Hindlimb muscle (tissue), 1 donor: ENCODE results near the gene CUZD1. TPM values are rescaled to one million over a fixed set of nuclear protein-coding genes. Genes with fewer than 3 reads are reported as not detected.

Source experiments
- DNase-seq: peaks from one replicate; pipeline ENCODE4 v3.0.0-alpha.2; 2013
- polyA plus RNA-seq: library from polyadenylated mRNA; unstranded; fragments of 120-200 nt; gene quantifications from one replicate; pipeline ENCODE4 v1.2.1, GENCODE V29; 2013; ENCODE audit not compliant: insufficient read length

The CUZD1 gene
- polyA plus RNA-seq, 1 donor: 1.0 TPM

DNA sequence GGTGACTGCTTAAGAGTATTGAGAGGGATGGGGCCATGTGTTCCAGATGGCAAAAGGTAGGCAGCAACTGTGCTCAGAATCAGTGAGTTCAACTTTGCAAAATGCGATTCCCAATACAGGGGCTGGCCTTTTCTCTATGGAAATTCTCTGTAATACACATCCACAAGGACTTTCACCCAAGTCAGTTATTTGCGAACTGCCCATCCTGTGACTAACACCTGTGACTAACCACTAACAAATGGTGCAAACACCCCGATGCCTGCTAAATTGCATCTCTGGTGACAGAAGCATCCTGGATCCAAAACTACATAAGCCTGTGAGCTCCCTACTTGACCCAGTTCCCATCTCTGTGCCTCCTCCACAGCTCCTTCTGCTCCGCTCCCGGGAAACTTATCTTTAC, 9.0 kb upstream of the CUZD1 start:
- DNase-seq: no peak

DNA sequence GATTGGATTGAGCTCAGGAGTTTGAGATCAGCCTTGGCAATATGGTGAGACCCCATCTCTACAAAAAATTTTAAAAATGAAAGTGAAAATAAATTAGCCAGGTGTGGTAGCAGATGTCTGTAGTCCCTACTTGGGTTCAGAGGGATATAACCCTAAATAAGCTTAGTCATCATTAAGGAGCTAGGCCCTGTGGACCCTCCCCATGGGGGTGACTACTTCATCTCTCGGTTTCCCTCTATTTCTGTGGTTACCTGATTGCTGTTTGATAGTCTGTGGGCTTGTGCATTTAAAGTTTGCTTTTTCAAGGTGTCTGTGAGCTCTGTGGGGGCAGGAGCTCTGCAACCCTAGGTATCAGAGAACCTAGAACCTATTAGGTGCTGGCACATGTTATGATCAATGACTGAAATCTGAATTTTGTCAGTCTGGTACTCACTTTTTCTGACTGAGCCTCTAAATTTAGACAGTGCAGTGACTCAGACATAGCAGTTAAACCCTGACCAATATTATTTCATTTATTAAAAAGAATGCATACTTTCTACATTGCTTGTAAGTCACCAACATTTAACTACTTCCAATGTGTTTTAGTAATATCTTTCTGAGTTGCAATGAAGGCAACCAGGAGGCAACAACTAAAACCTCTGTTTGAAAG, 8.1 kb upstream of the CUZD1 start:
- DNase-seq: no peak

DNA sequence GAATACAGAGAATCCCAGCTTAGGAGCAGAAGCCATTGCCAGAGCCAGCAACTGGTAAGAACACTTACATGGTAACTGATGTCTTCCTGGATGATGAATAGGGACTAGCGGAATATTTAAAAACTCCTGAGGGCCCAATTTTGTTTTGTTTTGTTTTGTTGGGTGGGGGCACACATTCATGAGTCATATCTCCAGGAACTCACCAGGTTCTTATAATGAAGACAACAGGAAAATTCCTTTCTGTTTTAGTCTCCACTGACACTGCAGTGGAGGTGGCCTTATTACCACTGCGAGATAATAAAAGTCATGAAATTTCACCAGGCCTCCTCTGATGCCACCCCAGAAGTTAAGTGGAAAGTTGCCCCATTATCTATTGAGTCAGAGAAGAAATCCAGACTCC, 6.6 kb upstream of the CUZD1 start:
- DNase-seq: no peak

DNA sequence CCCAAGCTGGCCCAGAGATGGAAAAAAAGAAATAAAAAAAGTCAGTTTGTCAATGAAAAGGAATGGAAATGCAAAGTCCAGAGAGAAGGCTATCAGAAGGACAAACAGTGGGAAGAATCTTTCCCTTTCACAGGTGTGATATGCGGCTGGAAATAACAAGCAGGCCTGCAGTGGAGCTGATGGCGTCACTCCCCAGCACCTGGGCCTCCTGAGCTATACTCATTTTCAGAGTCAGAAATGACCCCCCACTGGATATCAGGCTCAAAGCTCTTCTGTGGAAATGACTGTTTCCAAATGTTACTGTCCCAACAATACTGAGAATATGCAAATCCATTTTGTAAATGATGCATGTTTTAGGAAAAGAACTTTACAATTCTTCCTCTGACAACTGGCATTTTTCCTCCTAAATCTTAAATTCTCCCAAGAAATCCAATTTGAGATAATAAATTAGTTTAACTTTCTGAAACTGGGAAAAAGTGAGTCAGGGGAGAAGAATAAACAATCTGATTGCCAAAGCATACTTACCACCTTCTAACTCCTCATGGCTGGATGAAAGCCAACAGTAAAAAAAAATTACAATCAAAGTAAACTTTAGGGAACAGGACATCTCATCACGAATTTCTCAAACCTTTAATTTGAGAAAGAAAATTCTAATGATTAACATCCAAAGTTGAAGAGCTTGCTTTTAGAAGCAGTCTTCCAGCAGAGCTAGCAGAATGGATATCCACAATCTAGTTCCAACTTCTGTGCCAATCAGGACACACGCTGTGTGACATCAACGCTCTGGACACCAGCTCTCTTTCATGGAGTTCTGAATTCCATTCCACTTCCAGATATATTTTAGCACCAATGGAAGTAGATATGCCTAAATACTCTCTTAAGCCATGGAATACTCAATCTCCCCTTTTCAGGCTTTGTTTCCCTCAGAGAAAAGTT, 5.3 kb upstream of the CUZD1 start:
- no peak for DNase-seq

DNA sequence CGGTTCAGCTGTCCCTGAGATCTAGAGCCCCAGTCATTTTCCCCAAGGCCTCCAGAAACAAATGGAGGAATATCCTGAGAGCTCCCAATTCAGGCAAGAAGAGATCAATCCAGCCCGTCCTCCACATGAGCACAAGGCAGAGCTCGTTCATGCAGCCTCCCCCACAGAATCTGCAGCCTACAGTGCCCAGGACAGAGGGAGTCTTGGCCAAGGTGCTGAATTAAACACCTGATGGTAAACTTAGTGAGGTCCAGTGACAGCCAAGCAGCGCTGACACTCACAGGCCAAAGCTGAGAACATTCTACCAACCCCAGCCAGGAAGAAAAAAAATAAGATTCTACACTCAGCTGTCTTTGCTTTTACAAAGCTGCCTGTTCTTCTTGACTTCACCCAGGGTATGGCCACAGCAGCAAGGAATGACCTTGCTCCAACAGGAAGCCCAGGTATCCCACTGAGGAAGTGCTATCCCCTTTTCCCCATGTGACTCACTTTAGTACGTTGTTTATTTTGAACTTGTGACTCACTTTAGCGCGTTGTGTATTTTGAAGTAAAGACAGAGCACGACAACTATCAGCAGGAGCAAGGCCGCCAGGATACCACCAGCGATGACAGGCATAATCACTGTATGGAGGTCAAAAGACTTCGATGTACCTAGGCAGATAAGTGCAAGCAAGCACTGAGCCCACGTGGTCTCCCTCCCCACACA, 4.4 kb upstream of the CUZD1 start:
- DNase-seq: no peak

DNA sequence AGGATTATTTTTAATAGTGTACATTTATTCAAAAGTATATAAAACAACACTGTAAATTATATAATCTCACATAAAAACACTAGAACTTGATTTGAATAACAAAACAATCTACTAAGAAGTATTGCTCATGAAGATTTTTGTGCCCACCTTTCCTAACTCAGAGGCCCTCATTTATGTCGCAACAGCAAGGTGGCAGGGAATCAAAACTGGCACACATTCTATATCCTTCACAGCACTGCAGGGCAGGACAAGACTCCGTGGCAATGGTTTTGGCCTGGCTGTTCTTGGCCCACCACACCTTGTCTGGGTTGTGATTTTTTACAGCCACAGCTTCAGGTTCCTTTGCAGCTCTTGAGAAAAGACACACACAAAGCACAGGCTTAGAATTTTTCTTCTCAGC, 3.4 kb upstream of the CUZD1 start:
- no peak for DNase-seq

DNA sequence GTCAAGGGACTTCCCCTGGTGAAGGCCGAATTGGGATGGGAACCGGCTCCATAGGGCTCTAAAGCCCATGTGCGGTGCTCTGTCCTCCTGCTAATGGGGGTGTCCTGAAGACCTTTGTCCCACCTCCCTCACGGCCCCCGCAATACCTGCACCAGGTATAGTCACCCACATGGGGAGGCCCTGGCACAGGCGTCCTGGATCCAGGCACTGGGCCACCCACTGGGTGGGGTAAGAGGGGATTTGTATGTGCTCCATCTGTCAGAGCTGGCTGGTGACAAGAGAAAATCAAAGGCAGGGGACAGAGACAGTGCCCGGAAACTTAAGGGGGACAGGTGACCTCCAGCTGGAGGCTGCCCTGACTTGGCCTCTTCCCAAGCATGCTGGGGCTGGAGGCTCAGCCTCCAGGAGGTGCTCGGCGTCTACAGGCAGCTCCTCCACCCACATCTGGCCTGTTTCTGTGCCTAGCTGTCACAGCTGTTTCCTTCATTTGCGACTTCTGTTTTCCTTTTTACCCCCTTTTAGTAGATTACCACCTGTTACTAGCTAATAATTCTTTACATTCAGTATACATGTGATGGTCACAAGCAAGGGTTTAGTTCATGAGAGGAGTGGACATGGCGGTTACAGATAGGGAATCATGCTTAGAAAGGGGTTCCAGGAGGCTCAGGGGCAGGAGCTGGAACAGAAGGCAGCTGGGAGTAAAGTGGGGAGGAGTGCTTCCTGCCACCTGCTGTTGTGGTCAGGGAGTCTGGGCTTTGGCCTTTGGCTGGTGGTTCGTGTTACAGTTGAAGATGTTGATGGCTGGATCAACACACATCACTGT, 2.3 kb upstream of the CUZD1 start:
- no peak for DNase-seq

DNA sequence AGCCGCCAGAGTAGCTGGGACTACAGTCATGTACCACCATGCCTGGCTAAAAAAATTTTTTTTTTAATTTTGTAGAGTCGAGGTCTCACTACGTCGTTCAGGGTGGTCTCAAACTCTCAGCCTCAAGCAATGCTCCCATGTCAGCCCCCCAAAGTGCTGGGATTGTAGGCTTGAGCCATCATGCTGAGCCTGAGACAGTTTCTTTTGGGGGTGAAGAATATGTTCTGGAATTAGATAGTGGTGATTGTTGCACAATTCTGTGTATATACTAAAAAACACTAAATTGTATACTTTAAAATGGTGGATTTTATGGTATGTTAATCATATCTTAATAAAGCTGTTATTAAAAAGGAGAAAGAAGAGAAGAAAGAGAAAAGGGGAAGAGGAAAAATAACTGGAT, 1.5 kb downstream of the CUZD1 start:
- DNase-seq: no peak

DNA sequence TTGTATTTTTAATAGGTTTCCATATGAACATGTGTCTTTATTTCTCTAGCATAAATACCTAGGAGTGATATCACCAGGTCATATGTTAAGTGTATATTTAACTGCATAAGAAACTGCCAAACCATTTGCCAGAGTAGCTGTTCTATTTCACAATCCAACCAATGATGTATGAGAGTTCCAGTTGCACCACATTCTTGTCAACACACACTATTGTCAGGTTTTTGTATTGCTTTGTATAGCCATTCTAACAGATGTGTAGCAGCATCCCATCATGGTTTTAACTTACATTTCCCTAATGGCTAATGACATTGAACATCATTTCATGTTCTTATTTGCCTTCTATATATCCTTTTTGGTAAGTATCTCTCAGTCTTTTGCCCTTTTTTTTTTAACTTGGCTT, 4.1 kb downstream of the CUZD1 start:
- DNase-seq: no peak

DNA sequence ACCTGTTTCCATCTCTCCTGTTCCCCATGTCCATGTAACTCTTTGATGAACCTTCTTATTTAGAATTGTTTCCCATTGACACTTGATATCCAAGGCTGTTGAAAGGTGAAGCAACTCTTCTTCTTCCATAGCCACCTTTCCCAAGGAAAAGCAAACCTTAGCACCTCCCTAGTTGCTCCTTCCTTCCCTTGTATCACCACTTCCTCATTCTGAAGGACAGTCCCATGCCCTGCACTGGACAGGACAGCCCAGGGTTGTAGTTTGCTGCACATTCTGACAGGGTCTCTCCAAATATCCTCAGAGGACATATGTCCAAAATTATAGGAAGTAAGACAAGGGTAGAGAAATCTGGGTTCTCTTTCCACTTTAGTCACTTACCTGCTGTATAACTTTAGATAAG, 6.2 kb downstream of the CUZD1 start:
- DNase-seq: no peak

DNA sequence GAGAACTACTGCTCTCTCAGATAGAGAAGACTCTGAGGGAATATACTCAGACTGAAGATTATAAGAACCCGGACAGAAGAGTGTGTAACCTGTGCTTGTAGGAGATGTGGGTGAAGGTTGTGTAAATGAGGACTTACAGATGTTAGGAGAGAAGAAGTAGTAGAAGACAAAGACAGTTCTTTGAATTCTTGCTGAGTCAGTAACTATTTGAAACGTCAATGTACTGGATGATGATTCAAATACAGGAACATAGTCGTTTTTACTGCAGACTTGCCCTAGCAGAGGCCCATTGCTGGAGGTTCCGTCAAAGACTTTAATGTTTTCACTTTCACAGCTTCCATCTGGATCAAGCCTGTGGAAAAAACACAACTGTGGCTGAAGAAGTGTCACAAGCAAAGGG, 6.8 kb downstream of the CUZD1 start:
- no peak for DNase-seq

DNA sequence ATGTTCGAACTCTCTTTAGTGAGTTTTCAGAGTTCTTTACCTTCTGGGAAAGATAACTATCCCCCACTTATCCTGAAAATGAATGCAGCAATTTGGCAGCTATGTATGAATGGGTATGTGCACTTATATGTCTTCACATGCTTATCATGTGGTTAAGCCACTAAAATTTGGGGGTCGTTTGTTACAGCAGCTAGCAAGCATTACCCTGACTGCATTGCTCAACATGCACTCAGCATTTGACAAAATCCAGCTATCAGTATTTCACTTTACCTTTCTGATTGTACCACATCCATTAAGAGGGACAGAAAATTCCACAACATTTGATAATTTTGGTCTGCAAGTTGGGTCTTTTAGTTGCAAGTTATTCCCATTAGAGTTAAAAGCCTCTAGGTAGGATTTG, 9.7 kb downstream of the CUZD1 start:
- DNase-seq: no peak

DNA sequence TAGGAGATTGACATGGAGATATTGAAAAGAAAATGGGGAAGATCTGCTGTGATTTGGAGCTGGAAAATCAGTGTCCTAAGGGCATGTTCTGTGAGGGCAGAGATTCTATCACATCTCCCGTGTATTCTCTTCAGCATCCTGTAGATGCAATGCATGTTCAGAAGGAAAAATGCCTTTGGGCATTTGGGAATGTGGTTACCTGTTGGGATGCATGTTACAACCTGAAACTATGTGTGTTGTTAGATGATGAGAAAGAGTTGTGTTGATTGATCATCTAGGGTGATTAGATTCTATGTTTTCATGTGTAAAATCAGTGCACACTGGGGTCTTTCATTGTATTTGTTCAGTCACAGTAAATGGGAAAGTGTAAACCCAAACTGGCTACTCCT, 14.7 kb downstream of the CUZD1 start:
- no peak for DNase-seq

DNA sequence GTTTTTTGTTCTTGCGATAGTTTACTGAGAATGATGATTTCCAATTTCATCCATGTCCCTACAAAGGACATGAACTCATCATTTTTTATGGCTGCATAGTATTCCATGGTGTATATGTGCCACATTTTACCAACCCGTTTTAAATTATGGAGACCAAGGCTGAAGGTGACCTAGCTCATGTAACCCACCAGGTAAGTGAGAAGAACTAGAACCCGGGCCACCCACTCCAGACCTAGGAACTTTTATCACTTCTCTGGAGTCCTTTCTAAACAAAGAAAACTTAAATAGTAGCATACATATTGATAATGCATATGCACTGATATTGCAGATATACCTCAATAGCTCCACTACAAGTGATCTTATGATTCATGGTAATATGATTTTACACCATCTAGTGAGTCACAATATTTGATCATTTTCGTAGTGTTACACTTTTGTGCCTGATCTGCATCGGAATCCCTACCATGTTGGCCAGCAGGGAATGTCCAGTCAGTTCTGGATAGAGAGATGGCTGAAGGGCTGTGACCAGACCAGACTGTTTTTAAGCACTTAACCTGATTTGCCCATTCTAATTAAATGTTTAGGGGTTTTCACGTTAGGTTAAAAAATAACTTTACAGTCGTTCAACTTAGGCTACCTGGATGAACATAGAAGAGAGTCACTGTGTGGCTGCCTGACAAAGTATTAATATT, 15.2 kb downstream of the CUZD1 start:
- DNase-seq: no peak

DNA sequence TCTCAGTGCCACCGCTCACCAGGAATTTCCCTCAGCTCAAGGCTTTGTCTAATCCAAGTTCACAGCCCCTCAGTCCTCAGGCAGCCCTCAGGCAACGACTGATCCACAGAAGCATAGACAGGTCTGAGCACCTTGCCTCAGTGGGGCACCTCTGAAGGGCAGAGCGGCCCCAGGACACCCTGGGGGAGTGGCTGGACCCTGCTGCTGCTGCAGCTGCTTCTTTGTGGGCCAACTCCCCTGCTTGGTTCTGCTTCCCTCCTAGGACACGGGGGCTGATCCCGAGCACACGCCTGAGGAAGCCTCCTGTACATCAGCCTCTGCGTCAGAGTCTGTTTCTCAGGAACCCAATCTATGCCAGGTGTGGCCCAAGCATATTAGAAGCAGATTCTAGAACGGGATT, 16.2 kb downstream of the CUZD1 start:
- DNase-seq: no peak

DNA sequence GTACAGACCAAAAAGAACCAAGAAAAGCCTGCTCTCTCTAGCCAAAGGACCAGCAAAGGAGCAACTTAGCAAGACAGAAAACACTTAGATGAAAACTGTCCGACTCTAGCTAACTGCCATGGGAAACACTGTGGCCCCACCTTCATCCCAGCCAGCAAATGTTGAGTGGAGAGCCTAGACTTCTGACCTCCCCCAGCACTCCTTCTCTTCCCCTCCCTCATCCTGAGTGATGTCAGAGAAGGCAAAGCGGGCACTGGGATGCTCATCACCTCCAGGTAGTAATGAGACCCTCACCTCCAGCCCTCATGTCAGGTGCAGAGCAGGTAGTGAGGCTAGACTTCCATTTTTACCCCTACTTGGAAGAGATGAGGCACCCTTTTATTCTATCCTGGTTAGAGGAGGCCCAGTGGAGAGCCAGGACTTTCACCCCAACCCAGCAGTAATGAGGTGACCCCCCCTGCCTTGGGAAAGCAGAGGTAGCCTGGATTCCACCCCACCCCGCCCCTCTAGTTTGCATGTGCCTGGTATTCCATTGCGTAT, 16.9 kb downstream of the CUZD1 start:
- no peak for DNase-seq

DNA sequence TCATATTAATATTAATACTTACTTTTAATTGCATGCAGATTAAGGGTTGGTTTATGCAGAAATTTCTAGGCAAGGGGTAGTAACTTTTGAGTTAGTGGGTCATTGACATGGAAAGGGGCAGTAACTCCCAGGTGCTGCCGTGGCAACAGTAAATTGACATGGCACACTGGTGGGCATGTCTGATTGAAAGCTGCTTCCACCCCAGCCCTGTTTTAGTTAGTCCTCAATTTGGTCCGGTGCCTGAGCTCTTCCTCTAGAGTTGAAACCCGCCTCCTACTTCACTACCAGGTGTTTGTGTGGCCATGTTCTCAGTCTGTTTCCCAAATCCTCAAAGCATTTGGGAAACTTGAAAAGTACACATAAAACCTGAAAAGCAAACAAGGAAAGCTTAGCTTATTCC, 18.4 kb downstream of the CUZD1 start:
- no peak for DNase-seq

DNA sequence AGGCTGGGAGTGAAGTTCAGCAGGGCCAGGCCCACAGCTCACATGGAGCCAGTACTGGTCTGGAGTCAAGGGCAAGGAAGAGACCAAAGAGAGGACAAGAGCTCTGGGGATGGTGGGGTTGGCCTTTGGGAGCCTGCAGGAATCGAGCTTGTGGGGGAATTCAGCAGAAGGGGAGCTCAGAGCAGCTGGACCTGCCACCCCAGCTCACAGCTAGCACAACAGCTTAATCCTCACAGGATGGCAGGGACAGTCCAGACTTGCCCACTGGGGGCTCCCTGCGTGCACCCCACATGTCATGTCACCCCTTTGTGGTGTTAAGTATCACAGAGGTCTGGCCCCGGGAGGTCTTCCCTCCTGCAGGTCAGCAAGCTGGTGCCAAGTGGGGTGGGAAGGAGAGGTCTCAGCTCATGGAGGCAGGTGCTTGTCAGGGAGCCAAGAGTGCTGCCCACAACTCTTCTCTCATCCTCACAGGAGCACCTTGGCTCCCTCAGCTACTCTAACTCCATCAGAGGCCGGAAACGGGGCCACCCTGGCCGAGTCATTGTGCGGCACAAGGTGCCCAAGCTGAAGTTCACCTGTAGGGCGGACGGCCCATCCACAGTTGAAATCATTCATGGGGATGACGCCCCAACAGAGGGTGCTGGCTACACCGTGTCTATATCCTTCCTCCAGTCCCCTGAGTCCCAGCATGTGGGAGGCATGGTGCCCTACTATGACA, 22.5 kb downstream of the CUZD1 start:
- no peak for DNase-seq

DNA sequence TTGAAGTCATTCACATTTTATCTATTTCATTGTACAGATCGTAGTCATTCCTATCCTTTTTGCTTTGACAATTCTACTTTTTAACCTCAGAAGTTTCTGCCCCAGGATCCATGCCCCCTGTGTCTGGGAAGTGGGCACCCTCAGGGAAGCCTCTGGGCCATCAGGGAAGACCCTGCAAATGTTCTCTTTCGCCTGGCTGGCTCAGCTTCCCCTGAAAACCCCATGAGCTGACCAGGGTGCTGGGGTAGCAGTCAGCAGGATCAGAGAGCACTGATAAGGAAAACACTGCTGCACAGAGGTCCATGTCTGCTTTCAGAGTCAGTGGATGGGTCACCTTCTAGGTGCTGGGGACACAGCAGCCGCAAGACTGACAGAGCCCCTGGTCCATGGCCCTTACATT, 23.8 kb downstream of the CUZD1 start:
- DNase-seq: no peak

DNA sequence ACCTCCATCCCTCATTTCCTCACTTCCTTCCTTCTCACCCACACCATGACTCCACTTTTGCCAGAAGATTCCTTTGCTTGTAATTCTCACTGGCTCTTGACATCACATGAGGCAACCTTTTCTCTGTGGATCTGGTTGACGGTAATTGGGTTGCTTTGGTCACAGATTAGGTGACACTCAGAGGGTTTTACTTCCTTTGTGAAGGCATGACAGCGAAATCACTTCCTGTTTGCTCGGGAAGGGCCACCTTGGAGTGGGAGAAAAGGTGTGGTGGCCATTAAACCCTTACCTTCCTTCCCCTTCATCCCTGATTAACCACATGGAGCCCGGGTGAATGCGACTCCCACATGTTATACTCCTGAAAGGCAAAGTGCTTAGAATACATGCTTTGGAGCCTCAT, 30.2 kb downstream of the CUZD1 start:
- DNase-seq: no peak

DNA sequence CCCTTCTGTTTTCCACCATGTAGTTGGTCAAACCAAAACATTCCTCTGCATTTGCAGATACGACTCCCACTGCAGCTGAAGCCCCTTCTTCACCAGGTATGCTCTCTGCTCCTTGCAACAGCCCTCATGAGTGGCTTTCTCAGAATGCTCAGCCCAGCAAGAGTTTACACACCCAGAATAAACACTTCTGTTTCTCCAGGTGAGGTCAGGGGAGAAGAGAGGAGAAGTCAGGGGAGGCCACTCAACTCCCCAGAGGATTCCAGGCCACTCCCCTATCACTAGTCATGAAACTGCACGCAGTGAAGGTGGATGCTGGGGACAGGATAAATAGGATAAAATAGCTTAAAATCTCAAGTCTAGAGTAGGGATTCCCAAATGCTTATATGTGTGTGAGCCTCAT, 31.2 kb downstream of the CUZD1 start:
- DNase-seq: no peak
